H1 (cell line): ENCODE data around the gene SCAP. TPM values are rescaled to one million over a fixed set of nuclear protein-coding genes. Genes with fewer than 3 reads are reported as not detected.

Source experiments
- CTCF ChIA-PET: fragments of 300-600 bp; sonication (Branson Sonifier 250); formaldehyde crosslinking; loops from one replicate; lab custom pipeline; 2021; ENCODE audit not compliant: partially characterized antibody; lab: Charles Lee
- POLR2A ChIA-PET: fragments of 300-600 bp; sonication (Branson Sonifier 250); formaldehyde crosslinking; loops from one replicate; lab custom pipeline; 2021; ENCODE audit warnings: inconsistent platforms; ENCODE audit not compliant: partially characterized antibody; lab: Charles Lee
- DNase-seq, 2 experiments: peaks; one replicate each; pipeline versions ENCODE4 v3.0.0 to v3.0.0-alpha.2; 2010 to 2022; ENCODE audit warnings: low spot score in 2 of 2, low read depth in 1 of 2, mixed read lengths in 1 of 2
- FAIRE-seq: peaks from 2 replicates; lab custom pipeline; 2011; peaks lifted over from hg19 to GRCh38; lab: Jason Lieb, UNC
- H2AFZ ChIP-seq: 2 replicates; pipeline ENCODE4 v1.8.1; 2012; ENCODE audit warnings: low read length, inconsistent platforms
- H2AK5ac ChIP-seq: 2 replicates; pipeline ENCODE4 v1.6.1; 2013; ENCODE audit warnings: low read depth, low read length
- H2BK120ac ChIP-seq: replicated peaks from 2 replicates; pipeline ENCODE3; 2013; ENCODE audit warnings: low read depth, low read length, inconsistent platforms
- H2BK12ac ChIP-seq: 2 replicates; pipeline ENCODE4 v1.6.1; 2013; ENCODE audit warnings: low read depth, low read length
- H2BK15ac ChIP-seq: 2 replicates; pipeline ENCODE4 v1.6.1; 2013; ENCODE audit warnings: low read length
- H2BK20ac ChIP-seq: 2 replicates; pipeline ENCODE4 v1.6.1; 2013; ENCODE audit warnings: low read length
- H2BK5ac ChIP-seq: 2 replicates; pipeline ENCODE4 v1.6.1; 2013; ENCODE audit warnings: low read depth, low read length
- H3K14ac ChIP-seq: 2 replicates; pipeline ENCODE4 v1.6.1; 2013; ENCODE audit warnings: inconsistent platforms; ENCODE audit not compliant: insufficient read length
- H3K18ac ChIP-seq: 2 replicates; pipeline ENCODE4 v1.6.1; 2013; ENCODE audit warnings: low read length; ENCODE audit errors: extremely low read depth
- H3K23ac ChIP-seq: 2 replicates; pipeline ENCODE4 v1.6.1; 2013; ENCODE audit warnings: inconsistent platforms; ENCODE audit not compliant: insufficient read length
- H3K23me2 ChIP-seq: 2 replicates; pipeline ENCODE4 v1.6.1; 2013; ENCODE audit warnings: low read depth, low read length
- H3K27ac ChIP-seq: 2 replicates; pipeline ENCODE4 v1.6.1; 2011; ENCODE audit warnings: low read depth, low read length, inconsistent platforms
- H3K27me3 ChIP-seq, 4 experiments: replicated peaks in 1 of 4; 1 replicate in 1 of 4; 2 replicates in 3 of 4; pipeline versions ENCODE4 v1.6.1 to v1.8.1; 2011 to 2013; ENCODE audit warnings: low read length in 3 of 4, mild to moderate bottlenecking in 3 of 4, inconsistent platforms in 2 of 4, mixed read lengths in 2 of 4, moderate library complexity in 1 of 4; ENCODE audit not compliant: control insufficient read depth in 3 of 4, insufficient read depth in 3 of 4; ENCODE audit errors: extremely low read depth in 1 of 4
- H3K36me3 ChIP-seq, 4 experiments: 2 replicates each; pipeline versions ENCODE4 v1.6.1 to v1.8.1; 2011 to 2013; ENCODE audit warnings: mild to moderate bottlenecking in 4 of 4, low read length in 3 of 4, moderate library complexity in 2 of 4, control low read depth in 1 of 4, inconsistent platforms in 1 of 4; ENCODE audit not compliant: insufficient read depth in 4 of 4, control insufficient read depth in 2 of 4
- H3K4ac ChIP-seq: replicated peaks from 2 replicates; pipeline ENCODE3; 2013; ENCODE audit warnings: low read length, low read depth, mixed read lengths, inconsistent platforms; ENCODE audit not compliant: insufficient read length
- H3K4me1 ChIP-seq, 4 experiments: replicated peaks in 1 of 4; 1 replicate in 1 of 4; 2 replicates in 3 of 4; pipeline versions ENCODE4 v1.6.1 to v1.8.1; 2011 to 2013; ENCODE audit warnings: low read length in 3 of 4, inconsistent platforms in 2 of 4, mixed read lengths in 1 of 4; ENCODE audit not compliant: insufficient read depth in 4 of 4, control insufficient read depth in 3 of 4
- H3K4me2 ChIP-seq, 2 experiments: 2 replicates each; pipeline versions ENCODE4 v1.6.1 to v1.8.1; 2011 to 2013; ENCODE audit warnings: low read depth in 2 of 2, low read length in 2 of 2, control low read depth in 1 of 2, inconsistent platforms in 1 of 2, mild to moderate bottlenecking in 1 of 2; ENCODE audit not compliant: insufficient read depth in 1 of 2
- H3K4me3 ChIP-seq, 4 experiments: fragments of 200-600, 300-600 bp in 1 of 4; sonication (generic), shearing (Covaris generic), sonication (Bioruptor Twin) in 1 of 4; 2 replicates each; pipeline versions ENCODE4 v1.5.1 to v1.8.1; 2011 to 2016; ENCODE audit warnings: low read length in 4 of 4, low read depth in 3 of 4, control low read depth in 2 of 4, inconsistent platforms in 2 of 4, mild to moderate bottlenecking in 2 of 4, mixed read lengths in 1 of 4, moderate library complexity in 1 of 4; ENCODE audit not compliant: insufficient read depth in 2 of 4; ENCODE audit errors: extremely low read depth in 1 of 4
- H3K56ac ChIP-seq: replicated peaks from 2 replicates; pipeline ENCODE3; 2013; ENCODE audit warnings: low read depth, mild to moderate bottlenecking, mixed read lengths, low read length, inconsistent platforms; ENCODE audit not compliant: insufficient read length
- H3K79me1 ChIP-seq: 2 replicates; pipeline ENCODE4 v1.6.1; 2013; ENCODE audit warnings: low read depth, low read length, control low read depth
- H3K79me2 ChIP-seq, 2 experiments: 2 replicates each; pipeline versions ENCODE4 v1.6.1 to v1.8.1; 2012 to 2013; ENCODE audit warnings: low read length in 2 of 2, mild to moderate bottlenecking in 2 of 2, inconsistent platforms in 1 of 2; ENCODE audit not compliant: insufficient read depth in 2 of 2, control insufficient read depth in 1 of 2
- H3K9ac ChIP-seq, 4 experiments: replicated peaks in 1 of 4; 1 replicate in 1 of 4; 2 replicates in 3 of 4; pipeline versions ENCODE4 v1.6.1 to v1.8.1; 2011 to 2013; ENCODE audit warnings: low read depth in 3 of 4, low read length in 3 of 4, control low read depth in 2 of 4, mild to moderate bottlenecking in 2 of 4, moderate library complexity in 2 of 4, inconsistent platforms in 1 of 4; ENCODE audit errors: extremely low read depth in 1 of 4
- H3K9me3 ChIP-seq, 2 experiments: 2 replicates each; pipeline versions ENCODE4 v1.6.1 to v1.8.1; 2012 to 2013; ENCODE audit warnings: mild to moderate bottlenecking in 2 of 2, moderate library complexity in 2 of 2, control low read depth in 1 of 2, inconsistent platforms in 1 of 2, low read depth in 1 of 2, low read length in 1 of 2, mixed read lengths in 1 of 2; ENCODE audit not compliant: insufficient read depth in 2 of 2
- H4K20me1 ChIP-seq, 2 experiments: replicated peaks in 1 of 2; 2 replicates each; pipeline versions ENCODE3 to v1.8.1; 2011 to 2013; ENCODE audit warnings: inconsistent platforms in 2 of 2, low read length in 2 of 2, mild to moderate bottlenecking in 1 of 2; ENCODE audit not compliant: insufficient read depth in 2 of 2, control insufficient read depth in 1 of 2
- H4K5ac ChIP-seq: 2 replicates; pipeline ENCODE4 v1.6.1; 2013; ENCODE audit warnings: low read length, low read depth, mixed read lengths, inconsistent platforms; ENCODE audit not compliant: insufficient read length
- H4K8ac ChIP-seq: 2 replicates; pipeline ENCODE4 v1.8.0; 2013; ENCODE audit warnings: mild to moderate bottlenecking, moderate library complexity, low read length, inconsistent platforms; ENCODE audit not compliant: insufficient read depth; ENCODE audit errors: extremely low read depth
- H4K91ac ChIP-seq: replicated peaks from 2 replicates; pipeline ENCODE3; 2013; ENCODE audit warnings: low read length, mixed read lengths, inconsistent platforms; ENCODE audit not compliant: insufficient read length
- BACH1 ChIP-seq: IDR thresholded peaks from 2 replicates; pipeline ENCODE4 v1.6.1; 2012; ENCODE audit warnings: low read length, improper control_type of control experiment
- CEBPB ChIP-seq: IDR thresholded peaks from 2 replicates; pipeline ENCODE4 v1.6.1; 2012; ENCODE audit warnings: low read depth, low read length
- CTBP2 ChIP-seq: IDR thresholded peaks from 2 replicates; pipeline ENCODE4 v1.7.0; 2011; ENCODE audit warnings: borderline replicate concordance, mild to moderate bottlenecking, moderate library complexity, mixed read lengths, low read length; ENCODE audit not compliant: insufficient read depth, insufficient read length
- EP300 ChIP-seq, 2 experiments: IDR thresholded peaks; 1 replicate in 1 of 2; 2 replicates in 1 of 2; pipeline ENCODE4 v1.6.1; 2011 to 2012; ENCODE audit warnings: low read depth in 2 of 2, low read length in 2 of 2, mild to moderate bottlenecking in 2 of 2, borderline replicate concordance in 1 of 2, inconsistent platforms in 1 of 2, moderate library complexity in 1 of 2
- EZH2 ChIP-seq: fragments of 200-600 bp; sonication (generic); IDR thresholded peaks from 2 replicates; pipeline ENCODE4 v1.7.1; 2012; ENCODE audit warnings: low read depth, mild to moderate bottlenecking, moderate library complexity, low read length, inconsistent platforms; ENCODE audit not compliant: severe bottlenecking
- HDAC6 ChIP-seq: IDR thresholded peaks from one replicate; pipeline ENCODE4 v1.7.1; 2012; ENCODE audit warnings: low read depth, mild to moderate bottlenecking, inconsistent platforms, low read length, moderate library complexity
- MAFK ChIP-seq: IDR thresholded peaks from 2 replicates; pipeline ENCODE4 v1.6.1; 2012; ENCODE audit warnings: low read depth, mild to moderate bottlenecking, improper control_type of control experiment, low read length
- NANOG ChIP-seq: IDR thresholded peaks from 2 replicates; pipeline ENCODE4 v1.6.1; 2011; ENCODE audit warnings: low read length, low read depth, mild to moderate bottlenecking, inconsistent platforms; ENCODE audit not compliant: insufficient read depth, poor library complexity, severe bottlenecking
- PHF8 ChIP-seq: fragments of 200-600 bp; sonication (generic); conservative IDR thresholded peaks from 2 replicates; pipeline ENCODE4 v1.7.1; 2012; ENCODE audit warnings: low read depth, mild to moderate bottlenecking, inconsistent platforms, low read length, moderate library complexity
- SIRT6 ChIP-seq: IDR thresholded peaks from one replicate; pipeline ENCODE4 v1.7.1; 2012; ENCODE audit warnings: low read length, inconsistent platforms
- SUZ12 ChIP-seq: fragments of 200-600 bp; sonication (generic); IDR thresholded peaks from 2 replicates; pipeline ENCODE4 v1.6.1; 2012; ENCODE audit warnings: mild to moderate bottlenecking, inconsistent platforms, low read length, moderate library complexity, mixed read lengths
- TAF1 ChIP-seq: IDR thresholded peaks from 2 replicates; pipeline ENCODE4 v1.6.1; 2011; ENCODE audit warnings: mild to moderate bottlenecking, low read depth, low read length
- TBP ChIP-seq: IDR thresholded peaks from 2 replicates; pipeline ENCODE4 v1.6.1; 2011; ENCODE audit warnings: low read depth, low read length, improper control_type of control experiment
- WGBS, 2 experiments: shearing (Covaris generic) in 1 of 2; methylation state at CpG; one replicate each; pipeline versions ENCODE4 v1.1.6 to v1.1.7; 2013 to 2015; ENCODE audit warnings: low lambda C conversion rate in 2 of 2, mixed read lengths in 2 of 2, inconsistent platforms in 1 of 2, low coverage in 1 of 2, missing lambda C conversion rate in 1 of 2; ENCODE audit not compliant: insufficient replicate concordance in 2 of 2, insufficient coverage in 1 of 2, insufficient read length in 1 of 2; ENCODE audit errors: extremely low coverage in 1 of 2, missing lambda C conversion rate in 1 of 2; 5-methylcytosine and 5-hydroxymethylcytosine counted together
- polyA plus RNA-seq, 7 experiments: library from polyadenylated mRNA; depleted of rRNA in 3 of 7; stranded (reverse) in 5 of 7; unstranded in 2 of 7; fragments of >200 nt in 5 of 7; fragments of 200-250 nt in 2 of 7; gene quantifications; 1 replicate in 5 of 7; 2 replicates in 1 of 7; 4 replicates in 1 of 7; pipeline versions ENCODE4 v1.2.1 to v1.2.3, GENCODE V29; 2011 to 2013; ENCODE audit warnings: missing spikeins in 2 of 7, mixed read lengths in 2 of 7
- total RNA-seq: library from RNA; stranded (reverse); fragmentation: NEBNext Ultra II Directional; extraction: Animal tissue kit (Norgen Biotek cat#: 25700); gene quantifications from 2 replicates; pipeline ENCODE4 v1.2.1, GENCODE V29; 2021

The SCAP gene
- total and polyA plus RNA-seq, 2 of the 8 experiments (the other 6 are each of a cell fraction or from before 2014, with no cell fraction given): 74.0 to 114 TPM

GRCh38 chr3:47422743-47423142 is 53.0 kb downstream of the SCAP start:
- Histone ChIP-seq H4K5ac (no peak overlapping the region), H4K20me1 (peaks cover 4 to 9% of the 10 kb centered on the region in 2 experiments), H3K9ac (no peak overlapping the region), H2AFZ (no peak overlapping the region), H4K91ac (no peak overlapping the region), H3K23ac (no peak overlapping the region), H3K27me3 (no peaks in the 10 kb centered on the region), H3K27ac (no peak overlapping the region), H3K9me3 (no peaks in the 10 kb centered on the region; a peak in 1 of 4 replicates), H3K18ac (no peak overlapping the region), H2AK5ac (no peak overlapping the region), H3K79me1 (no peaks in the 10 kb centered on the region), H3K4me2 (no peak overlapping the region), H2BK5ac (no peak overlapping the region), H2BK120ac (no peak overlapping the region), H3K36me3 (peaks cover 0 to 30% (median 20%) of the 10 kb centered on the region in 4 experiments; a peak in 6 of 8 replicates), H2BK15ac (no peak overlapping the region; the same call in 1 of the 2 replicates), H2BK12ac (no peak overlapping the region), H3K4ac (no peak overlapping the region), H3K4me1 (peaks cover 0 to 2% (median 0%) of the 10 kb centered on the region in 4 experiments; a peak in 1 of 7 replicates), H3K79me2 (no peaks in the 10 kb centered on the region), H3K56ac (no peak overlapping the region), H2BK20ac (no peak overlapping the region), H4K8ac (no peak overlapping the region), H3K14ac (no peak overlapping the region), H3K23me2 (no peaks in the 10 kb centered on the region), H3K4me3 (no peak overlapping the region)
- ChIA-PET CTCF (interaction anchor here (0.8 to 6.5 kb wide), 13 partner anchors 10 to 427 kb away, joined by 3 to 66 read pairs (median 7); partner anchors contain the start of gene SCAP), POLR2A (interaction anchor here (0.6 to 1.6 kb wide), 4 partner anchors 8 to 125 kb away, joined by 3 read pairs; no protein-coding TSS in a partner anchor)
- no peak for FAIRE-seq
- TF ChIP-seq EP300 (IDR thresholded peaks at IDR 0.05; ENCODE audit: borderline replicate concordance in 1 of 2, low read depth in 2 of 2, low read length in 2 of 2) (no peak), HDAC6 (no peak), NANOG (no peak), SUZ12 (no peak), PHF8 (no peak), CEBPB (no peak), EZH2 (no peak), TAF1 (no peak), SIRT6 (no peak), CTBP2 (no peak), MAFK (no peak), BACH1 (no peak), TBP (no peak)
- DNase-seq: no peak
- WGBS, 2 experiments: 91% methylated on average over 9 of the region's 9 CpGs; no CpG with 5 or more reads in 1 of the 2 experiments
